OCI-LY1 (cell line): ENCODE measurements around the gene ASCC1.

Source experiments
- EZH2 ChIP-seq: fragments of 200-600 bp; sonication (generic), shearing (Covaris generic); IDR thresholded peaks from 2 replicates; pipeline ENCODE4 v1.8.0; 2017; ENCODE audit warnings: borderline replicate concordance, mixed run types, mild to moderate bottlenecking, antibody characterized with exemption, low read length, moderate library complexity, mixed read lengths
- TF ChIP-seq, protein P1 (sequence below): fragments of 200-600 bp; sonication (generic), shearing (Covaris generic); IDR thresholded peaks from 2 replicates; pipeline ENCODE4 v1.5.1; 2017; ENCODE audit warnings: mild to moderate bottlenecking, antibody characterized with exemption, low read length, moderate library complexity, mixed read lengths

DNA sequence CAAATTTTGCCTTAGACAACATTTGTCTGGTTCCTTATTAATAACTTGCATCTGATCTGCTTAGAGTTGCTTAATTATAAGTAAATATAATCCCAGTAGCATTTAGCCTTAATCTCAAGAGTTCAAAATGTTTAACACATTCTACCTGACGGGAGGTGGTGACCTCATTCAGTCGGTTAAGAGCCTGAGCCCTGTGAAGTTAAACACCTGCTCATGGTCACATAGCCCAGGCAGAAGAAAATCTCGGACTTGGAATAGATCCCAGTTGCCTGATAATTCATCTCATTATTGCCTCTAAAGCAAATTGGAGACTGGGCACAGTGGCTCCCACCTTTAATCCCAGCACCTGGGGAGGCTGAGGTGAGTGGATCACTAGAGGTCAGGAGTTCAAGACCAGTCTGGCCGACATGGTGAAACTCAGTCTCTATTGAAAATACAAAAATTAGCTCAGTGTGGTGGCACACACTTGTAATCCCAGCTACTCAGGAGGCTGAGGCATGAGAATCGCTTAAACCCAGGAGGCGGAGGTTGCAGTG, 18.6 kb upstream of the ASCC1 start:
- TF ChIP-seq EZH2 = no peak
- TF ChIP-seq, protein P1, sequence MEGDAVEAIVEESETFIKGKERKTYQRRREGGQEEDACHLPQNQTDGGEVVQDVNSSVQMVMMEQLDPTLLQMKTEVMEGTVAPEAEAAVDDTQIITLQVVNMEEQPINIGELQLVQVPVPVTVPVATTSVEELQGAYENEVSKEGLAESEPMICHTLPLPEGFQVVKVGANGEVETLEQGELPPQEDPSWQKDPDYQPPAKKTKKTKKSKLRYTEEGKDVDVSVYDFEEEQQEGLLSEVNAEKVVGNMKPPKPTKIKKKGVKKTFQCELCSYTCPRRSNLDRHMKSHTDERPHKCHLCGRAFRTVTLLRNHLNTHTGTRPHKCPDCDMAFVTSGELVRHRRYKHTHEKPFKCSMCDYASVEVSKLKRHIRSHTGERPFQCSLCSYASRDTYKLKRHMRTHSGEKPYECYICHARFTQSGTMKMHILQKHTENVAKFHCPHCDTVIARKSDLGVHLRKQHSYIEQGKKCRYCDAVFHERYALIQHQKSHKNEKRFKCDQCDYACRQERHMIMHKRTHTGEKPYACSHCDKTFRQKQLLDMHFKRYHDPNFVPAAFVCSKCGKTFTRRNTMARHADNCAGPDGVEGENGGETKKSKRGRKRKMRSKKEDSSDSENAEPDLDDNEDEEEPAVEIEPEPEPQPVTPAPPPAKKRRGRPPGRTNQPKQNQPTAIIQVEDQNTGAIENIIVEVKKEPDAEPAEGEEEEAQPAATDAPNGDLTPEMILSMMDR = no peak
